GM23248 (cell line): ENCODE data around the gene LRRC52.

Source experiments
- EZH2 ChIP-seq: fragments of 200-600 bp; sonication (generic); IDR thresholded peaks from 2 replicates; pipeline ENCODE4 v1.6.1; 2018; ENCODE audit warnings: antibody characterized with exemption, mild to moderate bottlenecking; ENCODE audit not compliant: insufficient read depth, poor library complexity, severe bottlenecking
- EZH2phosphoT487 ChIP-seq: fragments of 200-600 bp; sonication (generic); IDR thresholded peaks from 2 replicates; pipeline ENCODE4 v1.6.1; 2018; ENCODE audit warnings: antibody characterized with exemption, moderate library complexity, mild to moderate bottlenecking, low read depth; ENCODE audit not compliant: insufficient read depth

- no peak for TF ChIP-seq EZH2
- TF ChIP-seq EZH2phosphoT487 = no peak
Observed at GRCh38 chr1:165531021-165531420, 12.8 kb upstream of the LRRC52 start.
